HEK293 (cell line): ENCODE measurements around the gene TYMS.

ENCODE experiments used
- CTCF ChIA-PET: fragments of 350-600 bp; formaldehyde crosslinking; extraction: SDS; loops from one replicate; lab custom pipeline; 2021; ENCODE audit warnings: antibody characterized with exemption; lab: Yijun Ruan, JAX
- POLR2A ChIA-PET: fragments of 300-600 bp; formaldehyde crosslinking; extraction: SDS; loops from one replicate; lab custom pipeline; 2020; ENCODE audit warnings: antibody characterized with exemption, inconsistent platforms; lab: Yijun Ruan, JAX
- H3K27ac ChIP-seq: fragments of 200-500 bp; sonication (Bioruptor generic); 2 replicates; pipeline ENCODE4 v1.5.1; 2014; ENCODE audit warnings: low read depth, low read length, control low read depth, inconsistent platforms; ENCODE audit errors: extremely low read depth
- H3K36me3 ChIP-seq, 2 experiments: fragments of 200-500 bp in 1 of 2; sonication (Bioruptor generic) in 1 of 2; 1 replicate in 1 of 2; 2 replicates in 1 of 2; pipeline ENCODE4 v1.5.1; 2014 to 2017; ENCODE audit warnings: inconsistent platforms in 2 of 2, low read length in 2 of 2; ENCODE audit not compliant: control insufficient read depth in 2 of 2, insufficient read depth in 1 of 2
- H3K4me1 ChIP-seq: fragments of 200-500 bp; sonication (Bioruptor generic); 2 replicates; pipeline ENCODE4 v1.5.1; 2014; ENCODE audit warnings: mild to moderate bottlenecking, low read length, inconsistent platforms; ENCODE audit not compliant: control insufficient read depth, insufficient read depth
- H3K4me3 ChIP-seq: 2 replicates; pipeline ENCODE4 v1.5.1; 2011; ENCODE audit warnings: low read depth, mild to moderate bottlenecking, control low read depth, low read length, moderate library complexity
- H3K9me3 ChIP-seq: fragments of 200-500 bp; sonication (Bioruptor generic); 2 replicates; pipeline ENCODE4 v1.5.1; 2014; ENCODE audit warnings: low read depth, low read length, inconsistent platforms; ENCODE audit not compliant: control insufficient read depth, insufficient read depth
- CTCF ChIP-seq: fragments of 450-650 bp; formaldehyde crosslinking; IDR thresholded peaks from 2 replicates; pipeline ENCODE4 v1.5.1; 2016; ENCODE audit warnings: missing biosample characterization, missing genetic modification characterization
- GFI1B ChIP-seq: fragments of 450-650 bp; formaldehyde crosslinking; IDR thresholded peaks from 2 replicates; pipeline ENCODE4 v1.5.1; 2016; ENCODE audit warnings: missing biosample characterization, missing genetic modification characterization
- GLI4 ChIP-seq: fragments of 450-650 bp; formaldehyde crosslinking; IDR thresholded peaks from 2 replicates; pipeline ENCODE4 v1.5.1; 2016; ENCODE audit warnings: missing biosample characterization, missing genetic modification characterization
- HOXC10 ChIP-seq: sonication (generic); formaldehyde crosslinking; IDR thresholded peaks from 2 replicates; pipeline ENCODE4 v1.8.1; 2023; ENCODE audit warnings: mild to moderate bottlenecking, missing genetic modification reagents
- HOXD13 ChIP-seq: sonication (generic); formaldehyde crosslinking; IDR thresholded peaks from 2 replicates; pipeline ENCODE4 v1.8.0; 2022; ENCODE audit warnings: missing genetic modification reagents, borderline replicate concordance
- KLF8 ChIP-seq: fragments of 450-650 bp; formaldehyde crosslinking; IDR thresholded peaks from 2 replicates; pipeline ENCODE4 v1.5.1; 2016; ENCODE audit warnings: missing biosample characterization, missing genetic modification characterization
- MEIS1 ChIP-seq: sonication (generic); formaldehyde crosslinking; IDR thresholded peaks from 2 replicates; pipeline ENCODE4 v1.8.1; 2022; ENCODE audit warnings: missing genetic modification reagents, mild to moderate bottlenecking, borderline replicate concordance
- REPIN1 ChIP-seq: fragments of 450-650 bp; formaldehyde crosslinking; IDR thresholded peaks from 2 replicates; pipeline ENCODE4 v1.5.1; 2017; ENCODE audit warnings: missing biosample characterization, missing genetic modification characterization, low read depth
- TCF7L2 ChIP-seq: IDR thresholded peaks from 2 replicates; pipeline ENCODE4 v1.6.1; 2011; ENCODE audit warnings: low read depth, mild to moderate bottlenecking, inconsistent platforms, low read length, moderate library complexity, borderline replicate concordance
- ZBTB1 ChIP-seq: fragments of 450-650 bp; formaldehyde crosslinking; IDR thresholded peaks from 2 replicates; pipeline ENCODE4 v1.5.1; 2016; ENCODE audit warnings: missing biosample characterization, missing genetic modification characterization
- ZBTB17 ChIP-seq: fragments of 450-650 bp; formaldehyde crosslinking; IDR thresholded peaks from 2 replicates; pipeline ENCODE4 v1.5.1; 2016; ENCODE audit warnings: missing biosample characterization, missing genetic modification characterization
- ZBTB44 ChIP-seq: fragments of 450-650 bp; IDR thresholded peaks from 2 replicates; pipeline ENCODE4 v1.5.1; 2018; ENCODE audit warnings: missing biosample characterization, mild to moderate bottlenecking, missing genetic modification characterization
- ZBTB48 ChIP-seq: fragments of 450-650 bp; formaldehyde crosslinking; IDR thresholded peaks from 2 replicates; pipeline ENCODE4 v1.5.1; 2016; ENCODE audit warnings: missing biosample characterization, missing genetic modification characterization
- ZBTB49 ChIP-seq: fragments of 450-650 bp; formaldehyde crosslinking; IDR thresholded peaks from 2 replicates; pipeline ENCODE4 v1.5.1; 2016; ENCODE audit warnings: missing biosample characterization, missing genetic modification characterization, low read depth
- ZNF121 ChIP-seq: fragments of 450-650 bp; formaldehyde crosslinking; IDR thresholded peaks from 2 replicates; pipeline ENCODE4 v1.5.1; 2016; ENCODE audit warnings: missing biosample characterization, missing genetic modification characterization
- ZNF132 ChIP-seq: fragments of 450-650 bp; formaldehyde crosslinking; IDR thresholded peaks from 2 replicates; pipeline ENCODE4 v1.5.1; 2017; ENCODE audit warnings: missing biosample characterization, missing genetic modification characterization, borderline replicate concordance
- ZNF184 ChIP-seq: fragments of 450-650 bp; IDR thresholded peaks from 2 replicates; pipeline ENCODE4 v1.5.1; 2018; ENCODE audit warnings: missing biosample characterization, mild to moderate bottlenecking, missing genetic modification characterization
- ZNF274 ChIP-seq, 2 experiments: fragments of 200-500 bp in 1 of 2; fragments of 450-650 bp in 1 of 2; sonication (Bioruptor generic) in 1 of 2; formaldehyde crosslinking in 1 of 2; IDR thresholded peaks; 2 replicates each; pipeline versions ENCODE4 v1.5.1 to v1.6.1; 2014 to 2016; ENCODE audit warnings: borderline replicate concordance in 1 of 2, inconsistent platforms in 1 of 2, low read length in 1 of 2, missing biosample characterization in 1 of 2, missing genetic modification characterization in 1 of 2
- ZNF350 ChIP-seq: fragments of 450-650 bp; formaldehyde crosslinking; IDR thresholded peaks from 2 replicates; pipeline ENCODE4 v1.5.0; 2017; ENCODE audit warnings: missing biosample characterization, mild to moderate bottlenecking, missing genetic modification characterization
- ZNF366 ChIP-seq: fragments of 450-650 bp; formaldehyde crosslinking; conservative IDR thresholded peaks from 2 replicates; pipeline ENCODE4 v1.5.1; 2016; ENCODE audit warnings: missing biosample characterization, missing genetic modification characterization
- ZNF473 ChIP-seq: fragments of 450-650 bp; formaldehyde crosslinking; IDR thresholded peaks from 2 replicates; pipeline ENCODE4 v1.5.1; 2017; ENCODE audit warnings: missing biosample characterization, missing genetic modification characterization
- ZNF621 ChIP-seq: fragments of 450-650 bp; formaldehyde crosslinking; IDR thresholded peaks from 2 replicates; pipeline ENCODE4 v1.5.1; 2017; ENCODE audit warnings: missing biosample characterization, missing genetic modification characterization
- ZNF629 ChIP-seq: fragments of 450-650 bp; formaldehyde crosslinking; IDR thresholded peaks from 2 replicates; pipeline ENCODE4 v1.5.1; 2017; ENCODE audit warnings: missing biosample characterization, missing genetic modification characterization
- ZNF645 ChIP-seq: fragments of 450-650 bp; formaldehyde crosslinking; IDR thresholded peaks from 2 replicates; pipeline ENCODE4; 2016; ENCODE audit warnings: missing biosample characterization, missing genetic modification characterization
- ZNF747 ChIP-seq: fragments of 450-650 bp; formaldehyde crosslinking; IDR thresholded peaks from 2 replicates; pipeline ENCODE4 v1.5.1; 2016; ENCODE audit warnings: missing biosample characterization, missing genetic modification characterization
- ZNF843 ChIP-seq: fragments of 450-650 bp; formaldehyde crosslinking; IDR thresholded peaks from 2 replicates; pipeline ENCODE4 v1.5.1; 2016; ENCODE audit warnings: missing biosample characterization, missing genetic modification characterization
- TF ChIP-seq, protein P1 (sequence below): fragments of 450-650 bp; formaldehyde crosslinking; IDR thresholded peaks from 2 replicates; pipeline ENCODE4 v1.5.1; 2016; ENCODE audit warnings: missing biosample characterization, missing genetic modification characterization
- TF ChIP-seq, protein P2 (sequence below): sonication (generic); formaldehyde crosslinking; IDR thresholded peaks from 2 replicates; pipeline ENCODE4 v1.8.1; 2022; ENCODE audit warnings: mild to moderate bottlenecking, moderate library complexity, missing genetic modification reagents

TYMS gene

DNA sequence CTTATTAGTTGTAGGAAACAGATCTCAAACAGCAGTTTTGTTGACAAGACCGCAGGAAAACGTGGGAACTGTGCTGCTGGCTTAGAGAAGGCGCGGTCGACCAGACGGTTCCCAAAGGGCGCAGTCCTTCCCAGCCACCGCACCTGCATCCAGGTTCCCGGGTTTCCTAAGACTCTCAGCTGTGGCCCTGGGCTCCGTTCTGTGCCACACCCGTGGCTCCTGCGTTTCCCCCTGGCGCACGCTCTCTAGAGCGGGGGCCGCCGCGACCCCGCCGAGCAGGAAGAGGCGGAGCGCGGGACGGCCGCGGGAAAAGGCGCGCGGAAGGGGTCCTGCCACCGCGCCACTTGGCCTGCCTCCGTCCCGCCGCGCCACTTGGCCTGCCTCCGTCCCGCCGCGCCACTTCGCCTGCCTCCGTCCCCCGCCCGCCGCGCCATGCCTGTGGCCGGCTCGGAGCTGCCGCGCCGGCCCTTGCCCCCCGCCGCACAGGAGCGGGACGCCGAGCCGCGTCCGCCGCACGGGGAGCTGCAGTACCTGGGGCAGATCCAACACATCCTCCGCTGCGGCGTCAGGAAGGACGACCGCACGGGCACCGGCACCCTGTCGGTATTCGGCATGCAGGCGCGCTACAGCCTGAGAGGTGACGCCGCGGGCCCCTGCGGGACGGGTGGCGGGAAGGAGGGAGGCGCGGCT is at the start of gene TYMS:
TSS of gene TYMS (plus strand) at position 343 of the 690 bp plus-strand sequence. CDS start at position 433, 90 bp downstream.
- Histone ChIP-seq H3K9me3 (no peaks in the 10 kb centered on the region), H3K36me3 (peaks cover 26 to 38% of the 10 kb centered on the region in 2 experiments), H3K4me3 (peak within 1 kb of the TSS; percentile 59), H3K27ac (peak within 1 kb of the TSS; percentile 99), H3K4me1 (0 out of 2 replicates have a peak, but pooled peaks cover under 1% of the 10 kb centered on the region)
- ChIA-PET CTCF (interaction anchor here (0.6 to 2.3 kb wide), 7 partner anchors 9 to 184 kb away, joined by 3 to 6 read pairs (median 3); no protein-coding TSS in a partner anchor), POLR2A (interaction anchor here (0.8 to 3.7 kb wide), 14 partner anchors 9 to 389 kb away, joined by 3 to 28 read pairs (median 6); partner anchors contain the start of gene THOC1)
- TF ChIP-seq ZNF121 (no peak), HOXD13 (no peak), GLI4 (tag by site-specific recombination) (no peak), ZNF184 (tag by site-specific recombination) (no peak), KLF8 (peak; percentile 60), GFI1B (no peak), CTCF (tag by site-specific recombination) (peak; percentile 34), ZBTB49 (tag by site-specific recombination) (no peak), REPIN1 (tag by site-specific recombination) (no peak), ZNF629 (tag by site-specific recombination) (no peak), ZNF843 (no peak), ZBTB48 (tag by site-specific recombination) (peak; percentile 31; the same call in 1 of the 2 replicates), ZNF473 (tag by site-specific recombination) (no peak), ZNF366 (tag by site-specific recombination) (no peak), ZNF747 (tag by site-specific recombination) (no peak), TCF7L2 (no peak), ZBTB44 (tag by site-specific recombination) (no peak), HOXC10 (CRISPR knock-in tag) (peak; percentile 86; the same call in 1 of the 2 replicates), ZBTB17 (tag by site-specific recombination) (0 out of 2 replicates have a peak, but pooled peaks have one; percentile 11), MEIS1 (CRISPR knock-in tag) (peak; percentile 31; the same call in 1 of the 2 replicates), ZNF621 (tag by site-specific recombination) (no peak), ZNF132 (tag by site-specific recombination) (no peak), ZNF274 (IDR thresholded peaks at IDR 0.05; ENCODE audit: low read length) (no peak), ZNF274 (tag by site-specific recombination; IDR thresholded peaks at IDR 0.05; ENCODE audit: borderline replicate concordance) (no peak), ZBTB1 (no peak), ZNF645 (tag by site-specific recombination) (no peak), ZNF350 (no peak)
- TF ChIP-seq, protein P1, sequence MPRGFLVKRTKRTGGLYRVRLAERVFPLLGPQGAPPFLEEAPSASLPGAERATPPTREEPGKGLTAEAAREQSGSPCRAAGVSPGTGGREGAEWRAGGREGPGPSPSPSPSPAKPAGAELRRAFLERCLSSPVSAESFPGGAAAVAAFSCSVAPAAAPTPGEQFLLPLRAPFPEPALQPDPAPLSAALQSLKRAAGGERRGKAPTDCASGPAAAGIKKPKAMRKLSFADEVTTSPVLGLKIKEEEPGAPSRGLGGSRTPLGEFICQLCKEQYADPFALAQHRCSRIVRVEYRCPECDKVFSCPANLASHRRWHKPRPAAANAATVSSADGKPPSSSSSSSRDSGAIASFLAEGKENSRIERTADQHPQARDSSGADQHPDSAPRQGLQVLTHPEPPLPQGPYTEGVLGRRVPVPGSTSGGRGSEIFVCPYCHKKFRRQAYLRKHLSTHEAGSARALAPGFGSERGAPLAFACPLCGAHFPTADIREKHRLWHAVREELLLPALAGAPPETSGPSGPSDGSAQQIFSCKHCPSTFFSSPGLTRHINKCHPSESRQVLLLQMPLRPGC = 0 out of 2 replicates have a peak, but pooled peaks have one; percentile 11
- TF ChIP-seq, protein P2, sequence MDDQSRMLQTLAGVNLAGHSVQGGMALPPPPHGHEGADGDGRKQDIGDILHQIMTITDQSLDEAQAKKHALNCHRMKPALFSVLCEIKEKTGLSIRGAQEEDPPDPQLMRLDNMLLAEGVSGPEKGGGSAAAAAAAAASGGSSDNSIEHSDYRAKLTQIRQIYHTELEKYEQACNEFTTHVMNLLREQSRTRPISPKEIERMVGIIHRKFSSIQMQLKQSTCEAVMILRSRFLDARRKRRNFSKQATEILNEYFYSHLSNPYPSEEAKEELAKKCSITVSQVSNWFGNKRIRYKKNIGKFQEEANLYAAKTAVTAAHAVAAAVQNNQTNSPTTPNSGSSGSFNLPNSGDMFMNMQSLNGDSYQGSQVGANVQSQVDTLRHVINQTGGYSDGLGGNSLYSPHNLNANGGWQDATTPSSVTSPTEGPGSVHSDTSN (CRISPR knock-in tag) = peak; percentile 96
